Mucosa of stomach (tissue), 1 donor: ENCODE measurements around the gene PEA15.

Experiments
- H3K27me3 ChIP-seq: one replicate; pipeline ENCODE4 v1.7.0; 2013; ENCODE audit warnings: mild to moderate bottlenecking, low read length; ENCODE audit not compliant: control insufficient read depth, insufficient read depth
- H3K36me3 ChIP-seq: one replicate; pipeline ENCODE4 v1.7.0; 2013; ENCODE audit warnings: low read length; ENCODE audit not compliant: control insufficient read depth, insufficient read depth
- H3K4me1 ChIP-seq: one replicate; pipeline ENCODE4 v1.7.0; 2013; ENCODE audit warnings: mild to moderate bottlenecking, low read length; ENCODE audit not compliant: control insufficient read depth, insufficient read depth
- H3K4me3 ChIP-seq: one replicate; pipeline ENCODE4 v1.7.0; 2013; ENCODE audit warnings: low read length
- H3K9ac ChIP-seq: one replicate; pipeline ENCODE4 v1.7.0; 2013; ENCODE audit warnings: mild to moderate bottlenecking, low read length, moderate library complexity
- H3K9me3 ChIP-seq: one replicate; pipeline ENCODE4 v1.7.0; 2013; ENCODE audit warnings: mild to moderate bottlenecking, low read length, moderate library complexity; ENCODE audit not compliant: control insufficient read depth
- donor health status: Pancreatic carcinoma.

PEA15 gene, protein sequence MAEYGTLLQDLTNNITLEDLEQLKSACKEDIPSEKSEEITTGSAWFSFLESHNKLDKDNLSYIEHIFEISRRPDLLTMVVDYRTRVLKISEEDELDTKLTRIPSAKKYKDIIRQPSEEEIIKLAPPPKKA

DNA sequence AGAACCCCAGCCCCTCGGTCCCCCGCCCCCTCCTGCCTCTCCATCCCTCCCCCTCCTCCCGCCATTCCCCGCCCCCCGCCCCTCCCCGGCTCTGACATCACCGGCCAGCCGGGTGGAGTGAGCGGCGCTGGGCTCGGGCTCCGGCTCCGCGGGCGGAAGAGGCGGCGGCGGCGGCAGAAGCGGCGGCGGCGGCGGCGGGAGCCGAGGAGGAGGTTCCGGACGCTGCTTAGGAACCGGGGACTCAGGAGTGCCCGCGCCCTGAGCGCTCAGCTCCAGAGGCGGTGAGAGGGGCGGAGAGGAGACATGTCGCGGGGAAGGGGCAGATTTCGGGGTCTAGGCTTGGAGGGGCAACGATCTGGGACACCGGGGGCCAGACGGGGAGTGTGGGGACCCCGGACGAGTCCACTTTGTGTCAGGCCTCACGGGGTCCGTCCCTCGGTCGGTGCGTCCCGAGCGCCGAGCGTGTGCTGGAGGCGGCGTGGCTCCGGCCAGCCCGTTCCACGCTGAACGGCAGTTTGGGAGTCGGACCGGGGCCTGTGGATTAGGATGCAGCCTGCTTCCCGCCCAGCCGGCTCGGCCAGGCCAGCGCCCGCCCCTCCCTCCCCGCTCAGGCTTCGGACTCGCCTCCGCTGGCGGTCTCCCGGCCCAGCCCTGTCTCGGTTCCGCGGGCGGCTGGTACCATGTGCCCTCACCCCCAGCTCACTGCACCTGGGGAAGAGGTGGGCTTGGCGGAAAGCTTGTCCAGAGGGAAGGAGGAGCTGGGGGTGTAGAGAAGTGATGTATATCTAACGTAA is at the start of gene PEA15:
PEA15 (plus strand) TSS at position 143 of the 794 bp plus-strand sequence. CDS start 6,161 bp downstream, outside the sequence.
- Histone ChIP-seq H3K36me3 (no peaks in the 10 kb centered on the region), H3K4me1 (peaks cover 25% of the 10 kb centered on the region), H3K27me3 (no peaks in the 10 kb centered on the region), H3K9ac (peak within 1 kb of the TSS; percentile 86), H3K9me3 (no peaks in the 10 kb centered on the region), H3K4me3 (peak within 1 kb of the TSS; percentile 58)

DNA sequence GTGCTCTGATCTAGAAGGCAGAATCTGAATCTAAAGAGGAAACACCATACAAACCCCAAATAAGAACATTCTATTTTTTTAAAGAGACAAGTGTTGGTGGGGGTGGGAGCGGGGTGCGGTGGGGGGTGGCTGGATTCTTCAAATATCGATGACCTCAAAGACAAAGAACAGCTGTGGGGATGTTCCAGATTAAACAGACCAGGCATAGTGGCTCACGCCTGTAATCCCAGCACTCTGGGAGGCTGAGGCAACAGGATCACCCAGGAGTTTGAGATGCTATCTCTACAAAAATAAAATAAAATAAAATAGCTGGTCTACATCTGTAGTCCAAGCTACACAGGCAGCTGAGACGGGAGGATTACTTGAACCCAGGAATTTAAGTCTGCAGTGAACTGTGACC is 48.8 kb upstream of the PEA15 start:
- no peaks in the 10 kb centered on the region for H3K27me3 ChIP-seq
- no peaks in the 10 kb centered on the region for H3K9me3 ChIP-seq
- H3K36me3 ChIP-seq, result no peaks in the 10 kb centered on the region
- H3K4me3 ChIP-seq, result no peak overlapping the region
- no peak overlapping the region for H3K9ac ChIP-seq
- H3K4me1 ChIP-seq, result no peaks in the 10 kb centered on the region

DNA sequence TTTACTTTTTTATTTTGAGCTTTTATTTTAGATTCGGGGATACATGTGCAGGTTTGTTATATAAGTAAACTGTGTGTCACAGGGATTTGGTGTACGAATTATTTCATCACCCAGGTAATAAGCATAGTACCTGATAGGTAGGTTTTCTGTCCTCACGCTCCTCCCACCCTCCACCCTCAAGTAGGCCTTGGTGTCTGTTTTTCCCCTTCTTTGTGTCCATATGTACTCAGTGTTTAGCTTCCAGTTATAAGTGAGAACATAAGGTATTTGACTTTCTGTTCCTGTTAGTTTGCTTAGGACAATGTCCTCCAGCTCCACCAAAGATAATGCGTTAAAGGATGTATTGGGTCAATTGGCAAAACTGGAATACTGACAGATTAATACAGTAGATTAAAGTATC is 48.0 kb upstream of the PEA15 start:
- Histone ChIP-seq H3K4me1 (no peaks in the 10 kb centered on the region), H3K9ac (no peak overlapping the region), H3K36me3 (no peaks in the 10 kb centered on the region), H3K9me3 (no peaks in the 10 kb centered on the region), H3K27me3 (no peaks in the 10 kb centered on the region), H3K4me3 (no peak overlapping the region)

DNA sequence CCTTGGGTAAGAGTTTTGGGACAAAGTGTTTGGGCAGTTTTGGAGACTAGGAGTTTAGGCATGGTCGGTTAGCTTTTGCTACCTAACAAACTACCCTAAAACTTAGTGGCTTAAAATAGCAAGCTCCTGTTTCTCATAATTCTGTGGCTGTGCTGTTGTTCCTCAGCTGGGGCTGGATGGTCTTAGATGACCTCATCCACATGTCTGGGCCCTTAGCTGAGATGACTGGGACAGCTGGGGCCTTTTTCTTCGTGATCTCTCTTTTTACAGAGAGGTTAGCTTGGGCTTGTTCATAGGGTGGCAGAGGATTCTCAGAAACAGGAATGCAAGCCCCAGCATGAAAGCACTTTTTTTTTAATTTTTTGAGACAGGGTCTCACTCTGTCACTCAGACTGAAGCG is 47.2 kb upstream of the PEA15 start:
- Histone ChIP-seq H3K36me3 (no peaks in the 10 kb centered on the region), H3K9ac (no peak overlapping the region), H3K4me3 (no peak overlapping the region), H3K27me3 (no peaks in the 10 kb centered on the region), H3K9me3 (no peaks in the 10 kb centered on the region), H3K4me1 (no peaks in the 10 kb centered on the region)

DNA sequence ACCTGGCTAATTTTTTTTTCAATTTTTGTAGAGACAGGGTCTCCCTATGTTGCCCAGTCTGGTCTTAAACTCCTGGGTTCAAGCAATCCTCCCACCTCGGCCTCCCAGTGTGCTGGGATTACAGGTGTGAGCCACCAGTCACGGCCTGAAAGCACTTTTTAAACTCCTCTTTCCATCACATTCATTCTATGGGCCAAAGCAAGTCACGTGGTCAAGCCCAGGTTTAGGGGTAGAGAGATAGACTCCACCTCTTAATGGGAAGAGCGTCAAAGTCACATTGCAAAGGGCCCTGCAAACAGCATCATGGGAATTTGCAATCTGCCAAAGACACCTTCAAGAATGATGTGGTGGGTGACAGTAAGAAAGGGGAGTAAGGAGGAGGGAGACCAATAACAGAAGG is 46.6 kb upstream of the PEA15 start:
- Histone ChIP-seq H3K4me3 (no peak overlapping the region), H3K27me3 (no peaks in the 10 kb centered on the region), H3K9me3 (no peaks in the 10 kb centered on the region), H3K36me3 (no peaks in the 10 kb centered on the region), H3K9ac (no peak overlapping the region), H3K4me1 (no peaks in the 10 kb centered on the region)

DNA sequence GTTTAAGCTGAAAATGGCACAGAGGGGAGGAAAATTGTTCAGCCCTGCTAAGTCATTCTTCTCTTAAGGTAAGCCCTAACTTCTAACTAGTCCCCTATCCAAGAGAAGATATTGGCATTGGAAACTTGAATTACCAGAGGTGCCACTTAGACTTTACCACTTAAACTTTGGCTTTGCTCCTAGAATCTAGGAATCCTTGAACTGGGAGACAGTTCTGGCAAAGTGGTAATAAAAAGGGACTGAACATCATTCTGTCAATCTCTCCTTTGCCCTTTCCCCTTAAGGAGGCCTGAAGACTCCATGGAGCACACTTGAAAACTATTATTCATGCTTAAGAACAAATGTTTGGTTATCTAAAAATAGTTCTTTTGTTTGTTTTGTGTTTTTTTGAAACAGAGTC is 45.3 kb upstream of the PEA15 start:
- H3K9ac ChIP-seq, result no peak overlapping the region
- no peaks in the 10 kb centered on the region for H3K27me3 ChIP-seq
- H3K4me3 ChIP-seq, result no peak overlapping the region
- H3K36me3 ChIP-seq, result no peaks in the 10 kb centered on the region
- H3K9me3 ChIP-seq, result no peaks in the 10 kb centered on the region
- H3K4me1 ChIP-seq, result no peaks in the 10 kb centered on the region

DNA sequence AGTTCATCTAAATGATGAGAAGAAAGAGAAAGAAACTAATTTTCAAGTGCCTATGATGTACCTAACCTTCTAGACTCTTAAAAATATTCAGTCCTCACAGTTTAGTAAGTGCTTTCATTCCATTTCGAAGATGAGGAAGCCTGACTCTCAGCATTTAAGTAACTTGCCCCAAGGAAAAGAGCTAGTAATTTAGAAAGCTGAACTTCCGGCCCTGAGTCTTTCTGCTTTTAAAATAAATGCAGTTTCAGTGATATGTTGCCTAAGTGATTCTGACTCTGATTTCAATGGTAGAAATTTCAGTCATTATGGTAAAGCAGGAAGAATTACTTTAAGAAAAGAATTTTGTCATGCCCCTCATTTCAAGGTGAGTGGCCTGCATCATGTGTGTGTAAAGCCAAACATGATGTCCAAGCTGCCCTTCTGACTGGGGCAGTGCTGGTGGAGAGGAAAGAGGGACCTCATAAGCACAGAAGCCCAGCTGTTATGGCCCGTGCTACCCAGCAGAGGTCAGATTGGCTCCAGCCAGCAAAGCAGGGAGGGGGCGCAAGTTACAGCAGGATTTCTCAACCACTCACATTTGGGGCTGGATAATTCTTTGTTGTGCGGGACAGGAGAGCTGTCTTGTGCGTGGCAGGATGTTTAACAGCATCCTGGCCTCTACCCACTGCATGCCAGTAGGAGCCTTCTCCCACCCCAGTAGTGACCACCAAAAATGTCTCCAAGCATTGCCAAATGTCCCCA is 43.0 kb upstream of the PEA15 start:
- no peaks in the 10 kb centered on the region for H3K27me3 ChIP-seq
- H3K9me3 ChIP-seq, result no peaks in the 10 kb centered on the region
- H3K9ac ChIP-seq, result no peak overlapping the region
- no peaks in the 10 kb centered on the region for H3K4me1 ChIP-seq
- H3K36me3 ChIP-seq, result no peaks in the 10 kb centered on the region
- H3K4me3 ChIP-seq, result no peak overlapping the region

DNA sequence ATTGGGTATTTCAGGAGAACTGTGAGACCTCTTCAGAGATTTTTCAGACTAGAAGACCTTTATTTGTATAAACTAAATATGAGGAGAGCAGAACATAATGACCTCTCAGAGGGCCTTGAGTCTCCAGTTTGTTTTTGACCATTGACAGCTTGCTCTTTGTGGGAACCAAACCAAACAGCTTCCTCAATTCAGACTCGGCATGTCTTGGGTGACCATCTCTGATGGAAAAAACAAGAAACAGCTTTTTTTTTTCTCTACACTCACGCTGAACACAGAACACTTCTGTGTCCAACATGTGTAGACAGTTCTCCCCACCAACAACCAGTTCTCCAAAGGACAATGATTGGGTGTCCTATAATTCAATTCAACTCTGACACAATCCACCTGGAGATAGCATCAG is 42.3 kb upstream of the PEA15 start:
- no peak overlapping the region for H3K9ac ChIP-seq
- no peak overlapping the region for H3K4me3 ChIP-seq
- H3K9me3 ChIP-seq, result no peaks in the 10 kb centered on the region
- H3K4me1 ChIP-seq, result no peaks in the 10 kb centered on the region
- no peaks in the 10 kb centered on the region for H3K36me3 ChIP-seq
- H3K27me3 ChIP-seq, result no peaks in the 10 kb centered on the region

DNA sequence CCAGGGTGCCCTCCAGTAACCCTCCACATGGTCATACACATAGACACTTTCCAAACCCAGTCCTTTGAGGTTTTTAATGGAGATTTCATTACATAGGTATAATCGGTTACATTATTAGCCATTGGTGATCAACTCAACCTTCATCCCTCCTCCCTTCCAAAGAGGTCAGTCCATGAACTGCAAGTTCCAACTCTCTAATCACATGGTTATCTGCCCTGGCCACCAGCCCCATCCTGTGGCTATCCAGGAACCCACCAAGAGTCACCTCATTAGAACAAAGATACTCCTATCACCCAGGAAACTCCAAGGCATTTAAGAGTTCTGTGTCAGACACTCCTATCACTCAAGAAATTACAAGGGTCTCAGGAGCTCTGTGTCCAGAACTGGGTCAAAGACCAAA is 41.6 kb upstream of the PEA15 start:
- Histone ChIP-seq H3K4me1 (no peaks in the 10 kb centered on the region), H3K36me3 (no peaks in the 10 kb centered on the region), H3K9ac (no peak overlapping the region), H3K9me3 (no peaks in the 10 kb centered on the region), H3K27me3 (no peaks in the 10 kb centered on the region), H3K4me3 (no peak overlapping the region)

DNA sequence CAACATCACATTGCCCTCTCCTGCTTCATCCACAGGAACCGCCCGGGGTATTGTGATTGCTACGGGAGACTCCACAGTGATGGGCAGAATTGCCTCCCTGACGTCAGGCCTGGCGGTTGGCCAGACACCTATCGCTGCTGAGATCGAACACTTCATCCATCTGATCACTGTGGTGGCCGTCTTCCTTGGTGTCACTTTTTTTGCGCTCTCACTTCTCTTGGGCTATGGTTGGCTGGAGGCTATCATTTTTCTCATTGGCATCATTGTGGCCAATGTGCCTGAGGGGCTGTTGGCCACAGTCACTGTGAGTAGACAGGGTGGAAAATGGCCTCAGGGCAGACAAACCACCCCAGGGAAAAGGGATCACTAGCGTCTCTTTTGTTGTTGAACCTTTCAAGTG is 41.1 kb upstream of the PEA15 start:
- H3K9me3 ChIP-seq, result no peaks in the 10 kb centered on the region
- no peaks in the 10 kb centered on the region for H3K27me3 ChIP-seq
- H3K9ac ChIP-seq, result no peak overlapping the region
- H3K36me3 ChIP-seq, result no peaks in the 10 kb centered on the region
- H3K4me3 ChIP-seq, result no peak overlapping the region
- H3K4me1 ChIP-seq, result no peaks in the 10 kb centered on the region

DNA sequence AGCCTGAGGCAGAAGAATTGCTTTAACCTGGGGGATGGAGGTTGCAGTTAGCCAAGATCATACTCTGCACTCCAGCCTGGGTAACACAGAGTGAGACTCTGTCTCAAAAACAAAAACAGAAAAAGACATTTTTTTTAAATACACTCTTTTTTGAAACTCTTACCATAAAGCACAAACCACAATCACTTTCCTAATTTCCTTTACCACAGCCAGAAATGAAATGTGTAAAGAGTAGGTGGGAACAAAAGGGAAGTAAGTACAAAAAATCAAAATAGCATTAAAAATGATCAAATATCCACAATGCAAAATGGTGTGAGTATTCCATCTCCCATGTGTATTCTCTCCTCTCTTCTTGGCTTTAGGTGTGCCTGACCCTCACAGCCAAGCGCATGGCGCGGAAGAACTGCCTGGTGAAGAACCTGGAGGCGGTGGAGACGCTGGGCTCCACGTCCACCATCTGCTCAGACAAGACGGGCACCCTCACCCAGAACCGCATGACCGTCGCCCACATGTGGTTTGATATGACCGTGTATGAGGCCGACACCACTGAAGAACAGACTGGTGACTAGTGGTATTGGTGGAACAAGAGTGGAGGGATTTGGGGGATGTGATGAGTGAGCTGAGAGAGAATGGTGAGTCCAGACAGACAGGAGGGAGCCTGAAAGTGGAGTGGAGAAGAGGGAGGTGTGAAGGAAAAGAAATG is 38.9 kb upstream of the PEA15 start:
- H3K9ac ChIP-seq, result no peak overlapping the region
- H3K4me3 ChIP-seq, result no peak overlapping the region
- no peaks in the 10 kb centered on the region for H3K36me3 ChIP-seq
- H3K9me3 ChIP-seq, result no peaks in the 10 kb centered on the region
- no peaks in the 10 kb centered on the region for H3K4me1 ChIP-seq
- no peaks in the 10 kb centered on the region for H3K27me3 ChIP-seq

DNA sequence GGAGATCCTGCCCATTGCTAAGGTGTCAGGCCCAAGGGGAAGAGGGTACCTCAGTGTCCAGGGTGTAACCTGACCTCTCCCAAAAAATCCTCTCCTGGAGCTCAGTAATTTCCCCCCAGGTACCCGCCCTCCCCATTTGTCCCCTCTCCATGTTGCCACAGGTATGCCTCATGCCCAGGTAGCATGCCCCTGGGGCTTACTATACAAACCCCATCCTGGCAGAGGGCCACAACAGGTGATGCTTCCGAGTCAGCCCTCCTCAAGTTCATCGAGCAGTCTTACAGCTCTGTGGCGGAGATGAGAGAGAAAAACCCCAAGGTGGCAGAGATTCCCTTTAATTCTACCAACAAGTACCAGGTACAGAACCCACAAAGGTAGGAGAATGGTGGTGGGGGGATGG is 38.1 kb upstream of the PEA15 start:
- Histone ChIP-seq H3K4me1 (no peaks in the 10 kb centered on the region), H3K9ac (no peak overlapping the region), H3K27me3 (no peaks in the 10 kb centered on the region), H3K9me3 (no peaks in the 10 kb centered on the region), H3K36me3 (no peaks in the 10 kb centered on the region), H3K4me3 (no peak overlapping the region)
